Mucosa of stomach (tissue), 1 donor: ENCODE results near the gene PLS1.
"Not testable (repeated sequence)": the region's sequence is repeated elsewhere in the genome, so short reads cannot be mapped to it uniquely, and the experiment has no call there.

Experiments used
- H3K27me3 ChIP-seq: one replicate; pipeline ENCODE4 v1.7.0; 2013; ENCODE audit warnings: mild to moderate bottlenecking, low read length; ENCODE audit not compliant: control insufficient read depth, insufficient read depth
- H3K36me3 ChIP-seq: one replicate; pipeline ENCODE4 v1.7.0; 2013; ENCODE audit warnings: low read length; ENCODE audit not compliant: control insufficient read depth, insufficient read depth
- H3K4me1 ChIP-seq: one replicate; pipeline ENCODE4 v1.7.0; 2013; ENCODE audit warnings: mild to moderate bottlenecking, low read length; ENCODE audit not compliant: control insufficient read depth, insufficient read depth
- H3K4me3 ChIP-seq: one replicate; pipeline ENCODE4 v1.7.0; 2013; ENCODE audit warnings: low read length
- H3K9ac ChIP-seq: one replicate; pipeline ENCODE4 v1.7.0; 2013; ENCODE audit warnings: mild to moderate bottlenecking, low read length, moderate library complexity
- H3K9me3 ChIP-seq: one replicate; pipeline ENCODE4 v1.7.0; 2013; ENCODE audit warnings: mild to moderate bottlenecking, low read length, moderate library complexity; ENCODE audit not compliant: control insufficient read depth
- donor health status: Pancreatic carcinoma.

The PLS1 gene

GRCh38 chr3:142576792-142577191 lies 19.4 kb upstream of the PLS1 start:
- Histone ChIP-seq H3K9me3 (no peaks in the 10 kb centered on the region), H3K4me3 (no peak overlapping the region), H3K27me3 (no peaks in the 10 kb centered on the region), H3K4me1 (no peaks in the 10 kb centered on the region), H3K36me3 (no peaks in the 10 kb centered on the region), H3K9ac (no peak overlapping the region)

GRCh38 chr3:142577696-142578328 lies 18.4 kb upstream of the PLS1 start:
- H3K4me3 ChIP-seq, result peak overlapping the region; percentile 87
- H3K27me3 ChIP-seq, result no peaks in the 10 kb centered on the region
- H3K4me1 ChIP-seq, result no peaks in the 10 kb centered on the region
- H3K9me3 ChIP-seq, result no peaks in the 10 kb centered on the region
- peak overlapping the region; percentile 86 for H3K9ac ChIP-seq
- H3K36me3 ChIP-seq, result no peaks in the 10 kb centered on the region

GRCh38 chr3:142578329-142579223 lies 17.6 kb upstream of the PLS1 start, which contains the start of gene ATR:
Gene ATR, minus strand, starts transcription at chr3:142578733. Its CDS starts 29 bp downstream, at chr3:142578704.
- Histone ChIP-seq H3K9ac (peak within 1 kb of the TSS; percentile 86), H3K36me3 (no peaks in the 10 kb centered on the region), H3K9me3 (no peaks in the 10 kb centered on the region), H3K27me3 (no peaks in the 10 kb centered on the region), H3K4me1 (no peaks in the 10 kb centered on the region), H3K4me3 (peak within 1 kb of the TSS; percentile 87)

- Histone ChIP-seq H3K4me1 (no peaks in the 10 kb centered on the region), H3K9me3 (no peaks in the 10 kb centered on the region), H3K27me3 (no peaks in the 10 kb centered on the region), H3K36me3 (no peaks in the 10 kb centered on the region), H3K9ac (no peak overlapping the region), H3K4me3 (no peak overlapping the region)
Observed at GRCh38 chr3:142580061-142580423, 16.2 kb upstream of the PLS1 start.

- not testable (repeated sequence) for H3K9ac ChIP-seq, H3K36me3 ChIP-seq, H3K27me3 ChIP-seq, H3K9me3 ChIP-seq, H3K4me3 ChIP-seq, H3K4me1 ChIP-seq
Observed at GRCh38 chr3:142581070-142581469, 15.1 kb upstream of the PLS1 start.

- Histone ChIP-seq H3K27me3 (no peaks in the 10 kb centered on the region), H3K4me1 (no peaks in the 10 kb centered on the region)
Observed at GRCh38 chr3:142586803-142587406, 9.3 kb upstream of the PLS1 start.

GRCh38 chr3:142588703-142589102 lies 7.5 kb upstream of the PLS1 start:
- Histone ChIP-seq H3K9me3 (no peaks in the 10 kb centered on the region), H3K4me1 (no peaks in the 10 kb centered on the region), H3K36me3 (no peaks in the 10 kb centered on the region)

More at GRCh38 chr3:142586803-142587406, 9.3 kb upstream of the PLS1 start:
- H3K9ac ChIP-seq, result no peak overlapping the region
- no peaks in the 10 kb centered on the region for H3K9me3 ChIP-seq
- no peaks in the 10 kb centered on the region for H3K36me3 ChIP-seq
- no peak overlapping the region for H3K4me3 ChIP-seq

GRCh38 chr3:142592268-142592667 lies 3.9 kb upstream of the PLS1 start:
- not testable (repeated sequence) for H3K9me3 ChIP-seq, H3K4me1 ChIP-seq, H3K9ac ChIP-seq, H3K4me3 ChIP-seq, H3K27me3 ChIP-seq, H3K36me3 ChIP-seq

More at GRCh38 chr3:142588703-142589102, 7.5 kb upstream of the PLS1 start:
- Histone ChIP-seq H3K27me3 (no peaks in the 10 kb centered on the region), H3K4me3 (no peak overlapping the region), H3K9ac (no peak overlapping the region)

- Histone ChIP-seq H3K36me3 (no peaks in the 10 kb centered on the region), H3K9me3 (no peaks in the 10 kb centered on the region), H3K27me3 (no peaks in the 10 kb centered on the region), H3K9ac (peak overlapping the region; percentile 65), H3K4me3 (peak overlapping the region; percentile 90), H3K4me1 (peaks cover 5% of the 10 kb centered on the region)
Observed at GRCh38 chr3:142595141-142595540, 1.1 kb upstream of the PLS1 start.

GRCh38 chr3:142595581-142595950 lies 627 bp upstream of the PLS1 start:
- Histone ChIP-seq H3K4me3 (peak overlapping the region; percentile 90), H3K9ac (peak overlapping the region; percentile 65), H3K36me3 (no peaks in the 10 kb centered on the region), H3K4me1 (peaks cover 5% of the 10 kb centered on the region), H3K9me3 (no peaks in the 10 kb centered on the region), H3K27me3 (no peaks in the 10 kb centered on the region)

GRCh38 chr3:142596726-142597088 lies 514 bp downstream of the PLS1 start:
- H3K36me3 ChIP-seq, result no peaks in the 10 kb centered on the region
- H3K9me3 ChIP-seq, result no peaks in the 10 kb centered on the region
- H3K4me3 ChIP-seq, result peak overlapping the region; percentile 90

GRCh38 chr3:142597906-142598305 lies 1.7 kb downstream of the PLS1 start:
- Histone ChIP-seq H3K9ac (peak overlapping the region; percentile 65), H3K4me3 (peak overlapping the region; percentile 90), H3K36me3 (no peaks in the 10 kb centered on the region), H3K9me3 (no peaks in the 10 kb centered on the region), H3K27me3 (no peaks in the 10 kb centered on the region), H3K4me1 (peaks cover 12% of the 10 kb centered on the region)

More at GRCh38 chr3:142596726-142597088, 514 bp downstream of the PLS1 start:
- Histone ChIP-seq H3K4me1 (peaks cover 5% of the 10 kb centered on the region), H3K27me3 (no peaks in the 10 kb centered on the region), H3K9ac (peak overlapping the region; percentile 65)
